Type B pancreatic cell (in vitro differentiated cells): ENCODE results near the gene NPAT. TPM values are rescaled to one million over a fixed set of nuclear protein-coding genes. Genes with fewer than 3 reads are reported as not detected.

Source experiments
- DNase-seq: peaks from one replicate; pipeline ENCODE4 v3.0.0; 2021; ENCODE audit warnings: mixed read lengths; ENCODE audit not compliant: unreplicated experiment; ENCODE audit errors: extremely low spot score
- H3K27ac Mint-ChIP-seq: 2 replicates; pipeline ENCODE4 v1.8.0; 2021; ENCODE audit warnings: mild to moderate bottlenecking, mixed read lengths
- H3K27me3 Mint-ChIP-seq: 2 replicates; pipeline ENCODE4 v1.8.0; 2021; ENCODE audit warnings: mixed read lengths
- H3K36me3 Mint-ChIP-seq: 2 replicates; pipeline ENCODE4 v1.8.0; 2021; ENCODE audit warnings: mixed read lengths
- H3K4me1 Mint-ChIP-seq: one replicate; pipeline ENCODE4 v1.8.0; 2021; ENCODE audit warnings: mixed read lengths; ENCODE audit not compliant: unreplicated experiment
- H3K4me3 Mint-ChIP-seq: 2 replicates; pipeline ENCODE4 v1.8.0; 2021; ENCODE audit warnings: mild to moderate bottlenecking, mixed read lengths
- H3K9me3 Mint-ChIP-seq: 2 replicates; pipeline ENCODE4 v1.8.0; 2021; ENCODE audit warnings: mixed read lengths
- total RNA-seq: library from RNA; stranded (reverse); gene quantifications from 2 replicates; pipeline ENCODE4 v1.2.1, GENCODE V29; 2021; ENCODE audit warnings: low replicate concordance
- TF ChIP-seq, protein P1 (sequence below): fragments of 200-600 bp; sonication (generic); conservative IDR thresholded peaks from 2 replicates; pipeline ENCODE4 v1.5.0; 2021; ENCODE audit warnings: antibody characterized with exemption, mild to moderate bottlenecking

NPAT gene
- total RNA-seq, 1 donor from 2014 or later, result 17.8 TPM

DNA sequence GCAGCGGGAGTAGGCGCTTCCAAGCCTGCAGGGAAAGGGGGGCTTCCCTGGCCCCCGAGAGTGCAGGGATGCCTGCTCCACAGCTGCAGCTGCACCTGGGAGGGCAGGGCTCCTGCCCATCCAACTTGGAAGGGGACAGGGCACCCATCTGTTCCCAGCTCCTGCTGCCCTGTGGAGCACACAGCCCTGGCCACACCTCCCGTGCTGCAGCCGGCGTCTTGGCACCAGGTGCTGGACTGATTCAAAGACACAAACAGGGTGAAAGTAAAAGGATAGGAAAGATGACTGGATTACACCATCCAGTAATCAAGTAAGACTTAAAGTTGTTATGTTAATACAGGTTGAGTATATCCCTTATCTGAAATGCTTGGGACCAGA, 14.8 kb downstream of the NPAT start:
- peaks cover 9% of the 10 kb centered on the region for H3K9me3 Mint-ChIP-seq
- H3K27ac Mint-ChIP-seq, result no peak overlapping the region
- peaks cover 68% of the 10 kb centered on the region for H3K36me3 Mint-ChIP-seq
- no peak overlapping the region for H3K4me3 Mint-ChIP-seq
- TF ChIP-seq, protein P1, sequence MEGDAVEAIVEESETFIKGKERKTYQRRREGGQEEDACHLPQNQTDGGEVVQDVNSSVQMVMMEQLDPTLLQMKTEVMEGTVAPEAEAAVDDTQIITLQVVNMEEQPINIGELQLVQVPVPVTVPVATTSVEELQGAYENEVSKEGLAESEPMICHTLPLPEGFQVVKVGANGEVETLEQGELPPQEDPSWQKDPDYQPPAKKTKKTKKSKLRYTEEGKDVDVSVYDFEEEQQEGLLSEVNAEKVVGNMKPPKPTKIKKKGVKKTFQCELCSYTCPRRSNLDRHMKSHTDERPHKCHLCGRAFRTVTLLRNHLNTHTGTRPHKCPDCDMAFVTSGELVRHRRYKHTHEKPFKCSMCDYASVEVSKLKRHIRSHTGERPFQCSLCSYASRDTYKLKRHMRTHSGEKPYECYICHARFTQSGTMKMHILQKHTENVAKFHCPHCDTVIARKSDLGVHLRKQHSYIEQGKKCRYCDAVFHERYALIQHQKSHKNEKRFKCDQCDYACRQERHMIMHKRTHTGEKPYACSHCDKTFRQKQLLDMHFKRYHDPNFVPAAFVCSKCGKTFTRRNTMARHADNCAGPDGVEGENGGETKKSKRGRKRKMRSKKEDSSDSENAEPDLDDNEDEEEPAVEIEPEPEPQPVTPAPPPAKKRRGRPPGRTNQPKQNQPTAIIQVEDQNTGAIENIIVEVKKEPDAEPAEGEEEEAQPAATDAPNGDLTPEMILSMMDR, result no peak
- no peaks in the 10 kb centered on the region for H3K27me3 Mint-ChIP-seq
- no peaks in the 10 kb centered on the region for H3K4me1 Mint-ChIP-seq
- no peak for DNase-seq

DNA sequence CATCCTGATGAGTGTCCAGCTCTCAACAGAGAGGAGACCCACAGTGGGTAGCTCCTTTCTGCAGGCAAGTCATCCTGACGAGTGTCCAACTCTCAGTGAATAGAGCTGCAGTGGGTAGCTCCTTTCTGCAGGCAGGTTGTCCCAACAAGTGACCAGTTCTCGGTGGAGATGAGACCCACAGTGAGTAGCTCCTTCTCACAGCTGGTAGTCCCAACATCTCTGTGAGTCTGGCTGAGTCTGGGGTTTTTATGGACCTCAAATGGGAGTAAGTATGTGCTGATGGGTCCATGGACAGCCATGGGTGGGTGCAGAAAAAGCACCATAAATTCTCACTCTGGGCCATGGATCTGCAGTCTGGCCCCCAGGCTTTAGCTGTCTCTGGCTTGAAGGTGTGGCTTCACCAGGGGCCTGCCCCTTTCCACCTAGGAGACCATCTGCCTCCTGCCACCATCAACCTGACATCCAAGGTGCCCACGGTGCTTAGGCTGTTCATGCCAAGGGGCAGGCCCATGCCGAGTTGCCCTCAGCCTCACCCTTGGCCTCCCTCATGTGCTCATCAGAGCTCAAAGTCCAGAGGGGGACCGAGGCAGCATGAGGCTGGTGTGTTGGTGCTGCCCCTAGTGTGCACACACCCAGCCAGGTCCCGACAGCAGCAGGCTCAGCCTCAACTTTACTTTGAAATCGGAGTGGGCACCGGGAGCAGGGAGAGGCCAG, 15.3 kb downstream of the NPAT start:
- H3K27ac Mint-ChIP-seq, result no peak overlapping the region
- no peaks in the 10 kb centered on the region for H3K27me3 Mint-ChIP-seq
- H3K4me1 Mint-ChIP-seq, result no peaks in the 10 kb centered on the region
- H3K36me3 Mint-ChIP-seq, result peaks cover 64% of the 10 kb centered on the region
- no peak for DNase-seq
- H3K9me3 Mint-ChIP-seq, result peaks cover 9% of the 10 kb centered on the region
- H3K4me3 Mint-ChIP-seq, result no peak overlapping the region
- TF ChIP-seq, protein P1, result no peak

DNA sequence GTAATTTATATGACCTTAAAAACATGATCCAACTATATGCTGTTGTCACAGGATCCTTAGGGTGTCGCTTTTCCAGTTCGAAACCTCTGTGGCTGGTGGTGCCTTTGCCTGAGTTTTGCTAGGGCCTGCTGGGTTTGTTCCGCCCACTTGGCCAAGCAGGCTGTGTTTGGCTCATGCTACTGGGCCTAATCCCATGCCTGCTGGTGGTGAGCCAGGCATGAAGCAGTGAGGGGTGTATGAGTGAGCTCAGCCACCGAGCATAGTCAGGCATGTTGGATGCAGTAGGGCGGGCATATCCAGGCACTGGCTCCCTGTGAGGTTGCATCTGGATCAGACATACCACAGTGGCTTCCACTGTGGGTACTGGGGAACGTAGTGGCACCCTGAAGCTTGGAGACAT, 16.3 kb downstream of the NPAT start:
- no peak overlapping the region for H3K27ac Mint-ChIP-seq

DNA sequence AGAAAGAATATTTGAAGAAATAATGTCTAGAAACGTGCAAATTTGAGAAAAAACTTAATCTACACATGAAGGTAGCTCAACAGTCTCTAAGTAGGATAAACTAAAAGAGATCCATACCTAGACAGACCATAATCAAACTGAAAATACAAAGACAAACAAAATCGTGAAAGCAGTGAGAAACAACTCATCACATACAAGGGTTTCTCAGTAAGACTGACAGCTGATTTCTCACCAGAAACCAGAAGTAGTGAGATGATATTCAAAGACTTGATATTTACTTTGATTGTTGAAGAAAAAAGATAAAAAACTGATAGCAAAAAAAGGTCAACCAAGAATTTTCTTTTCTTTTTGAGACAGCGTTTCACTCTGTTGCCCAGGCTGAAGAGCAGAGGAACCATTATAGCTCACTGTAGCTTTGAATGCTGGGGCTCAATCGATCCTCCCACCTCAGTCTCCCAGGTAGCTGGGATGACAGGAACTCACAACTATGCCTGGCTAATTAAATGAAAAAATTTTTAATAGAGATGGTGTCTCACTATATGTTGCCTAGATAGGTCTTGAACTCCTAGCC, 17.4 kb downstream of the NPAT start:
- DNase-seq, result no peak
- Mint-ChIP-seq H3K4me1 (peaks cover 9% of the 10 kb centered on the region), H3K9me3 (peaks cover 9% of the 10 kb centered on the region), H3K4me3 (no peak overlapping the region), H3K27me3 (no peaks in the 10 kb centered on the region), H3K36me3 (peaks cover 49% of the 10 kb centered on the region), H3K27ac (no peak overlapping the region)
- TF ChIP-seq, protein P1, result no peak

More for the DNA sequence above, 16.3 kb downstream of the NPAT start:
- TF ChIP-seq, protein P1, result no peak
- no peaks in the 10 kb centered on the region for H3K4me1 Mint-ChIP-seq
- peaks cover 9% of the 10 kb centered on the region for H3K9me3 Mint-ChIP-seq
- no peak overlapping the region for H3K4me3 Mint-ChIP-seq
- no peaks in the 10 kb centered on the region for H3K27me3 Mint-ChIP-seq
- peaks cover 57% of the 10 kb centered on the region for H3K36me3 Mint-ChIP-seq
- no peak for DNase-seq

DNA sequence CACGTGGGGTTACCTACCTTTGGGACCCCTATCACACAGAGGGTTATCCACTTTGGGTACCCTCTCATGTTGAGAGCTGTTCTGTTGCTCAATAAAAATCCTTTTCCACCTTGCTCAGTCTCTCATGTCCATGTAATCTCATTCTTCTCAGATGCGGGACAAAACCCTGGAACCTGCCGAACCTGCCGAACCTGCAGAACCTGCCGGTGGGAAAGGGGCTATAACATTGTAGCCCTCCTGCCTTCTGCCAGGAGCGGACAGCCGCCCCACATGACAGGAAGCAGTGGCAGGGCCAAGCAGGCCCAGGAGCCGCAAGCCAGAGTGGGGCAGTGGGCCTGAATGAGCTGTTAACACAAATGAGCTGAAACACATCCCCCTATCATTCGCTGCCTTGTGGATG, 18.1 kb downstream of the NPAT start:
- no peaks in the 10 kb centered on the region for H3K27me3 Mint-ChIP-seq
- TF ChIP-seq, protein P1, result no peak
- peaks cover 51% of the 10 kb centered on the region for H3K36me3 Mint-ChIP-seq
- no peak overlapping the region for H3K4me3 Mint-ChIP-seq
- DNase-seq, result no peak
- peaks cover 14% of the 10 kb centered on the region for H3K4me1 Mint-ChIP-seq
- H3K9me3 Mint-ChIP-seq, result peaks cover 9% of the 10 kb centered on the region
- H3K27ac Mint-ChIP-seq, result no peak overlapping the region
